Left lung (tissue), 10 donors: Measurements from ENCODE around the gene CACNA1S. TPM values are rescaled to one million over a fixed set of nuclear protein-coding genes. Genes with fewer than 3 reads are reported as not detected.
A peak's percentile ranks its signal among the peaks of the same experiment; 100 is the strongest.

Source experiments
- ATAC-seq: fragments of 200-7000 bp; cut with Tn5 transposase; one replicate; pipeline ENCODE4 v1.9.1; 2020; ENCODE audit warnings: moderate library complexity
- DNase-seq, 4 donors: peaks; one replicate each; pipeline ENCODE4 v3.0.0-alpha.2; 2013 to 2020
- H3K27ac ChIP-seq, 2 donors: fragments of 200-600 bp; sonication (generic) in 1 of 2; one replicate each; pipeline versions ENCODE4 v1.5.0 to v1.8.0; 2020 to 2021
- H3K27me3 ChIP-seq, 2 donors: fragments of 200-600 bp; sonication (generic) in 1 of 2; one replicate each; pipeline versions ENCODE4 v1.5.0 to v1.8.0; 2020 to 2021
- H3K36me3 ChIP-seq, 2 donors: fragments of 200-600 bp; sonication (generic) in 1 of 2; one replicate each; pipeline versions ENCODE4 v1.5.0 to v1.8.0; 2020 to 2021
- H3K4me1 ChIP-seq, 2 donors: fragments of 200-600 bp; one replicate each; pipeline ENCODE4 v1.8.0; 2021
- H3K4me3 ChIP-seq, 2 donors: fragments of 200-600 bp; sonication (generic) in 1 of 2; one replicate each; pipeline versions ENCODE4 v1.5.0 to v1.8.0; 2020 to 2021; ENCODE audit warnings: mild to moderate bottlenecking in 1 of 2
- H3K9me3 ChIP-seq, 2 donors: fragments of 200-600 bp; sonication (generic) in 1 of 2; one replicate each; pipeline versions ENCODE4 v1.5.0 to v1.8.0; 2020 to 2021
- CTCF ChIP-seq, 2 donors: fragments of 200-600 bp; sonication (generic) in 1 of 2; IDR thresholded peaks; one replicate each; pipeline versions ENCODE4 v1.5.0 to v1.8.0; 2021; ENCODE audit warnings: antibody characterized with exemption in 2 of 2
- intact Hi-C, 2 donors: fragments of 100-400 bp; cut with DNase I; formaldehyde crosslinking; loops; one replicate each; pipeline versions ENCODE4 v1.11.2 to v1.14.2; 2022
- polyA plus RNA-seq, 6 donors: library from polyadenylated mRNA; unstranded; fragments of 120-200 nt; gene quantifications; one replicate each; pipeline ENCODE4 v1.2.1, GENCODE V29; 2013; ENCODE audit not compliant: insufficient read length in 6 of 6
- total RNA-seq, 2 donors: library from RNA; stranded (reverse); fragmentation: NEBNext Ultra II Directional; extraction: Animal tissue kit (Norgen Biotek cat#: 25700); gene quantifications; one replicate each; pipeline ENCODE4 v1.2.1, GENCODE V29; 2021
- donor health status: DM: no; HTN: yes; CAD: no.
- donor health status: DM: no; HTN: no; CAD: no.

The CACNA1S gene
- total and polyA plus RNA-seq, 8 donors, result 0.10 to 0.17 (median 0.12) TPM; not detected in 1

GRCh38 chr1:201014816-201015200 is 97.4 kb downstream of the CACNA1S start:
- Histone ChIP-seq H3K27me3 (peaks cover 0 to 38% of the 10 kb centered on the region in 2 donors), H3K4me3 (no peak overlapping the region), H3K9me3 (no peaks in the 10 kb centered on the region), H3K4me1 (peaks cover 16 to 87% of the 10 kb centered on the region in 2 donors), H3K36me3 (no peaks in the 10 kb centered on the region), H3K27ac (peak overlapping the region in 1 of 2 donors; percentile 35)
- intact Hi-C loops, result no loop called here
- DNase-seq (no peak), ATAC-seq (no peak)
- TF ChIP-seq CTCF (IDR thresholded peaks at IDR 0.05), result no peak

GRCh38 chr1:201013991-201014815 is 98.0 kb downstream of the CACNA1S start:
- H3K4me1 ChIP-seq, result peaks cover 16 to 87% of the 10 kb centered on the region in 2 donors
- H3K9me3 ChIP-seq, result no peaks in the 10 kb centered on the region
- no peak overlapping the region for H3K4me3 ChIP-seq
- no peak for DNase-seq
- H3K27me3 ChIP-seq, result peaks cover 0 to 38% of the 10 kb centered on the region in 2 donors
- no peaks in the 10 kb centered on the region for H3K36me3 ChIP-seq
- ATAC-seq, result peak; percentile 6
- intact Hi-C loops, result no loop called here
- peak overlapping the region in 1 of 2 donors; percentile 53 for H3K27ac ChIP-seq
- TF ChIP-seq CTCF (IDR thresholded peaks at IDR 0.05), result no peak

- Histone ChIP-seq H3K9me3 (no peaks in the 10 kb centered on the region), H3K4me1 (peaks cover 16 to 76% of the 10 kb centered on the region in 2 donors), H3K36me3 (peaks cover 0 to 6% of the 10 kb centered on the region in 2 donors), H3K4me3 (no peak overlapping the region), H3K27me3 (peaks cover 0 to 38% of the 10 kb centered on the region in 2 donors), H3K27ac (peak overlapping the region in 1 of 2 donors; percentile 53)
- ATAC-seq (peak; percentile 46), DNase-seq (peak in 2 of 4 donors; percentile 73 to 86)
- intact Hi-C loops, result no loop called here
- no peak for TF ChIP-seq CTCF (IDR thresholded peaks at IDR 0.05)
Observed at GRCh38 chr1:201013031-201013485, 99.2 kb downstream of the CACNA1S start.

- Histone ChIP-seq H3K27me3 (peaks cover 0 to 38% of the 10 kb centered on the region in 2 donors), H3K36me3 (peaks cover 0 to 6% of the 10 kb centered on the region in 2 donors), H3K4me3 (no peak overlapping the region), H3K4me1 (peaks cover 13 to 61% of the 10 kb centered on the region in 2 donors), H3K27ac (no peak overlapping the region), H3K9me3 (no peaks in the 10 kb centered on the region)
- intact Hi-C loops, result no loop called here
- no peak for DNase-seq
- no peak for ATAC-seq
- no peak for TF ChIP-seq CTCF (IDR thresholded peaks at IDR 0.05)
Observed at GRCh38 chr1:201011616-201012015, 100.6 kb downstream of the CACNA1S start.

- DNase-seq (no peak), ATAC-seq (no peak)
- intact Hi-C loops, result no loop called here
- H3K4me1 ChIP-seq, result peaks cover 0 to 46% of the 10 kb centered on the region in 2 donors
- no peak overlapping the region for H3K4me3 ChIP-seq
- no peak for TF ChIP-seq CTCF (IDR thresholded peaks at IDR 0.05)
- no peaks in the 10 kb centered on the region for H3K9me3 ChIP-seq
- H3K36me3 ChIP-seq, result peaks cover 0 to 11% of the 10 kb centered on the region in 2 donors
- H3K27me3 ChIP-seq, result peaks cover 0 to 37% of the 10 kb centered on the region in 2 donors
- H3K27ac ChIP-seq, result no peak overlapping the region
Observed at GRCh38 chr1:201009962-201010645, 102.1 kb downstream of the CACNA1S start.
